ENCODE results near the gene FERMT2. TPM values are rescaled to one million over a fixed set of nuclear protein-coding genes. Genes with fewer than 3 reads are reported as not detected.

Gene FERMT2
- total RNA-seq, 1 donor from 2014 or later, result 79.7 TPM

- TF ChIP-seq, protein P1, sequence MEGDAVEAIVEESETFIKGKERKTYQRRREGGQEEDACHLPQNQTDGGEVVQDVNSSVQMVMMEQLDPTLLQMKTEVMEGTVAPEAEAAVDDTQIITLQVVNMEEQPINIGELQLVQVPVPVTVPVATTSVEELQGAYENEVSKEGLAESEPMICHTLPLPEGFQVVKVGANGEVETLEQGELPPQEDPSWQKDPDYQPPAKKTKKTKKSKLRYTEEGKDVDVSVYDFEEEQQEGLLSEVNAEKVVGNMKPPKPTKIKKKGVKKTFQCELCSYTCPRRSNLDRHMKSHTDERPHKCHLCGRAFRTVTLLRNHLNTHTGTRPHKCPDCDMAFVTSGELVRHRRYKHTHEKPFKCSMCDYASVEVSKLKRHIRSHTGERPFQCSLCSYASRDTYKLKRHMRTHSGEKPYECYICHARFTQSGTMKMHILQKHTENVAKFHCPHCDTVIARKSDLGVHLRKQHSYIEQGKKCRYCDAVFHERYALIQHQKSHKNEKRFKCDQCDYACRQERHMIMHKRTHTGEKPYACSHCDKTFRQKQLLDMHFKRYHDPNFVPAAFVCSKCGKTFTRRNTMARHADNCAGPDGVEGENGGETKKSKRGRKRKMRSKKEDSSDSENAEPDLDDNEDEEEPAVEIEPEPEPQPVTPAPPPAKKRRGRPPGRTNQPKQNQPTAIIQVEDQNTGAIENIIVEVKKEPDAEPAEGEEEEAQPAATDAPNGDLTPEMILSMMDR (IDR thresholded peaks at IDR 0.05; ENCODE audit: partially characterized antibody, unreplicated experiment), result no peak
- no peaks in the 10 kb centered on the region for H3K36me3 Mint-ChIP-seq (ENCODE audit: unreplicated experiment)
- DNase-seq, result no peak
- H3K9me3 Mint-ChIP-seq (ENCODE audit: unreplicated experiment), result no peaks in the 10 kb centered on the region
- H3K4me1 Mint-ChIP-seq (ENCODE audit: low read depth, unreplicated experiment), result no peaks in the 10 kb centered on the region
- H3K27me3 Mint-ChIP-seq (ENCODE audit: unreplicated experiment), result no peaks in the 10 kb centered on the region
- H3K27ac Mint-ChIP-seq (ENCODE audit: unreplicated experiment), result no peak overlapping the region
- H3K4me3 Mint-ChIP-seq (ENCODE audit: unreplicated experiment), result no peak overlapping the region
These were observed 70.9 kb downstream of the FERMT2 start for GRCh38 chr14:52879958-52880357.

DNA sequence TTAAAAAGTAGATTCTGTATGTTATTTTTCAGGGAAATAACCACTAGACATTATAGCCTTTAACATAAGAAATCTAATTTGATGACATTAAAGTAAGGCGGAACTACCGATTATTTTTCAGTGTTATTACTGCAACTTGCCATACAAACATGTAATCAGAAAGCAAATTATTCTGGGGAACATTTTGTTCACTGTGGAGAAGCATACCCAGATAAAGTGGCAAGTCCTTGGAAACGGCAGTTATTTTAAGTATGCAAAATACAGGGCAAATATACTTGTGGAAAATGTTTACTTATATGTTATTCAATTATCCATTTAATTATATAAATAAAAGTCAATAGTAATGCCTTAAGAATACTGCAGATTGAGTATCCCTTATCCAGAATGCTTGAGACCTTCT is 71.9 kb downstream of the FERMT2 start:
- Mint-ChIP-seq H3K4me1 (ENCODE audit: low read depth, unreplicated experiment) (no peaks in the 10 kb centered on the region), H3K4me3 (ENCODE audit: unreplicated experiment) (no peak overlapping the region), H3K27me3 (ENCODE audit: unreplicated experiment) (no peaks in the 10 kb centered on the region), H3K36me3 (ENCODE audit: unreplicated experiment) (no peaks in the 10 kb centered on the region), H3K9me3 (ENCODE audit: unreplicated experiment) (no peaks in the 10 kb centered on the region), H3K27ac (ENCODE audit: unreplicated experiment) (no peak overlapping the region)
- no peak for DNase-seq
- TF ChIP-seq, protein P1 (IDR thresholded peaks at IDR 0.05; ENCODE audit: partially characterized antibody, unreplicated experiment), result no peak

GRCh38 chr14:52878469-52878868 is 72.4 kb downstream of the FERMT2 start:
- H3K9me3 Mint-ChIP-seq (ENCODE audit: unreplicated experiment), result no peaks in the 10 kb centered on the region
- H3K27ac Mint-ChIP-seq (ENCODE audit: unreplicated experiment), result no peak overlapping the region
- TF ChIP-seq, protein P1 (IDR thresholded peaks at IDR 0.05; ENCODE audit: partially characterized antibody, unreplicated experiment), result no peak
- H3K4me3 Mint-ChIP-seq (ENCODE audit: unreplicated experiment), result no peak overlapping the region
- H3K27me3 Mint-ChIP-seq (ENCODE audit: unreplicated experiment), result no peaks in the 10 kb centered on the region
- no peak for DNase-seq
- H3K4me1 Mint-ChIP-seq (ENCODE audit: low read depth, unreplicated experiment), result no peaks in the 10 kb centered on the region
- H3K36me3 Mint-ChIP-seq (ENCODE audit: unreplicated experiment), result no peaks in the 10 kb centered on the region

DNA sequence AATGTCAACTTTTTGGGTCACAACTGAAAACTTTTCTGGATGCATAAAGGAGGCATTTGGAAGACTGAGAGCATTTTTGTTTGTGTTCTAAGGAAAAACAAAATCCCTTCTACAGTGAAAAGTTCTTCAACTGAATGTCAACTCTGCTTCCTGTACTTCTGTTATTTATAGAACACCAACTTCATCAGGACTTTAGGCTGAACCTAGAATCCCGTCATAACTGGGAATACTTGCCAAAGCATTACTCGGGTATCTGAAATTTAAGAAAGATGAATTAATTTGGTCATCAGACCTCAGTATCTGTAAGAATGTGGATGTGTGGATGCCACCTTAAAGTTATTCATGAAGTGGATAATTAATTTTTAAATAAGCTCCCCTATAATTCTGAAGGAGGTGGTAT is 73.2 kb downstream of the FERMT2 start:
- H3K4me3 Mint-ChIP-seq (ENCODE audit: unreplicated experiment), result no peak overlapping the region
- TF ChIP-seq, protein P1 (IDR thresholded peaks at IDR 0.05; ENCODE audit: partially characterized antibody, unreplicated experiment), result no peak
- H3K27ac Mint-ChIP-seq (ENCODE audit: unreplicated experiment), result no peak overlapping the region
- no peaks in the 10 kb centered on the region for H3K4me1 Mint-ChIP-seq (ENCODE audit: low read depth, unreplicated experiment)
- no peaks in the 10 kb centered on the region for H3K27me3 Mint-ChIP-seq (ENCODE audit: unreplicated experiment)
- H3K36me3 Mint-ChIP-seq (ENCODE audit: unreplicated experiment), result no peaks in the 10 kb centered on the region
- H3K9me3 Mint-ChIP-seq (ENCODE audit: unreplicated experiment), result no peaks in the 10 kb centered on the region
- DNase-seq, result no peak

DNA sequence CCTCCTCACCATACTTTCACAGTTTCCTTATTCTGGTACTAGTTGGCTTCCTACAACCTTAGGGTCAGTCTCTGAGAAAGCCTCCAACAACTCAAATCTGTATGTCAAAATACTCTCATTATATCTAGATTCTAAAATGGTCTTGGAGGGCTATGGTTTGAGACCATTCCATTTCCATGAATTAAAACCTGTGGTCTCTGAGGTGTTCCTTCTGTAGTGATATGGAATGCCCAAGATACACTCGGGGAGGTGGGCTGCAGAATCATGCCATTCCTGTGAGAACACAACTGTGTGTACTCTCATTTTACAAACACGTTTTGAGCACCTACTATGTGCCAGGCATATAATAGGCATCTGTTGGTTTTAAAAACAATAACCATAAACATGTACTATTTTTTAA is 74.0 kb downstream of the FERMT2 start:
- Mint-ChIP-seq H3K4me3 (ENCODE audit: unreplicated experiment) (no peak overlapping the region), H3K4me1 (ENCODE audit: low read depth, unreplicated experiment) (no peaks in the 10 kb centered on the region), H3K36me3 (ENCODE audit: unreplicated experiment) (no peaks in the 10 kb centered on the region), H3K9me3 (ENCODE audit: unreplicated experiment) (peaks cover 1% of the 10 kb centered on the region), H3K27me3 (ENCODE audit: unreplicated experiment) (no peaks in the 10 kb centered on the region), H3K27ac (ENCODE audit: unreplicated experiment) (no peak overlapping the region)
- no peak for DNase-seq
- TF ChIP-seq, protein P1 (IDR thresholded peaks at IDR 0.05; ENCODE audit: partially characterized antibody, unreplicated experiment), result no peak
